ENCODE data around the gene ARAP2. TPM values are rescaled to one million over a fixed set of nuclear protein-coding genes. Genes with fewer than 3 reads are reported as not detected.

The ARAP2 gene
- total and polyA plus RNA-seq, 2 experiments from 2014 or later: 0.92 to 4.8 TPM

GRCh38 chr4:36237366-36238313 is 6.7 kb downstream of the ARAP2 start:
- H3F3A ChIP-seq (replicated peaks; ENCODE audit: low read depth): no peaks in the 10 kb centered on the region
- H3K4me3 ChIP-seq: no peak overlapping the region
- Mint-ChIP-seq H3K9me3 (no peaks in the 10 kb centered on the region), H3K36me3 (ENCODE audit: low read depth) (no peaks in the 10 kb centered on the region), H3K27ac (no peak overlapping the region), H3K4me1 (no peaks in the 10 kb centered on the region), H3K27me3 (ENCODE audit: insufficient read depth, low read depth, poor library complexity) (peaks cover 4% of the 10 kb centered on the region), H3K4me3 (no peak overlapping the region)
- H3K4me1 ChIP-seq (ENCODE audit: insufficient read depth): no peaks in the 10 kb centered on the region
- H3K79me2 ChIP-seq (replicated peaks; ENCODE audit: insufficient read depth): no peaks in the 10 kb centered on the region
- no peak overlapping the region for H3K27ac ChIP-seq (ENCODE audit: low read depth)
- H4K20me1 ChIP-seq (replicated peaks; ENCODE audit: insufficient read depth): no peaks in the 10 kb centered on the region
- no peak overlapping the region for H3K4me2 ChIP-seq
- no peaks in the 10 kb centered on the region for H3K9me2 ChIP-seq (ENCODE audit: insufficient read depth)
- TF ChIP-seq POLR2AphosphoS5 (IDR thresholded peaks at IDR 0.05; ENCODE audit: low read depth): no peak
- TF ChIP-seq, protein P1, sequence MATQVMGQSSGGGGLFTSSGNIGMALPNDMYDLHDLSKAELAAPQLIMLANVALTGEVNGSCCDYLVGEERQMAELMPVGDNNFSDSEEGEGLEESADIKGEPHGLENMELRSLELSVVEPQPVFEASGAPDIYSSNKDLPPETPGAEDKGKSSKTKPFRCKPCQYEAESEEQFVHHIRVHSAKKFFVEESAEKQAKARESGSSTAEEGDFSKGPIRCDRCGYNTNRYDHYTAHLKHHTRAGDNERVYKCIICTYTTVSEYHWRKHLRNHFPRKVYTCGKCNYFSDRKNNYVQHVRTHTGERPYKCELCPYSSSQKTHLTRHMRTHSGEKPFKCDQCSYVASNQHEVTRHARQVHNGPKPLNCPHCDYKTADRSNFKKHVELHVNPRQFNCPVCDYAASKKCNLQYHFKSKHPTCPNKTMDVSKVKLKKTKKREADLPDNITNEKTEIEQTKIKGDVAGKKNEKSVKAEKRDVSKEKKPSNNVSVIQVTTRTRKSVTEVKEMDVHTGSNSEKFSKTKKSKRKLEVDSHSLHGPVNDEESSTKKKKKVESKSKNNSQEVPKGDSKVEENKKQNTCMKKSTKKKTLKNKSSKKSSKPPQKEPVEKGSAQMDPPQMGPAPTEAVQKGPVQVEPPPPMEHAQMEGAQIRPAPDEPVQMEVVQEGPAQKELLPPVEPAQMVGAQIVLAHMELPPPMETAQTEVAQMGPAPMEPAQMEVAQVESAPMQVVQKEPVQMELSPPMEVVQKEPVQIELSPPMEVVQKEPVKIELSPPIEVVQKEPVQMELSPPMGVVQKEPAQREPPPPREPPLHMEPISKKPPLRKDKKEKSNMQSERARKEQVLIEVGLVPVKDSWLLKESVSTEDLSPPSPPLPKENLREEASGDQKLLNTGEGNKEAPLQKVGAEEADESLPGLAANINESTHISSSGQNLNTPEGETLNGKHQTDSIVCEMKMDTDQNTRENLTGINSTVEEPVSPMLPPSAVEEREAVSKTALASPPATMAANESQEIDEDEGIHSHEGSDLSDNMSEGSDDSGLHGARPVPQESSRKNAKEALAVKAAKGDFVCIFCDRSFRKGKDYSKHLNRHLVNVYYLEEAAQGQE (IDR thresholded peaks at IDR 0.05; ENCODE audit: unreplicated experiment): no peak
- TF ChIP-seq, protein P2, sequence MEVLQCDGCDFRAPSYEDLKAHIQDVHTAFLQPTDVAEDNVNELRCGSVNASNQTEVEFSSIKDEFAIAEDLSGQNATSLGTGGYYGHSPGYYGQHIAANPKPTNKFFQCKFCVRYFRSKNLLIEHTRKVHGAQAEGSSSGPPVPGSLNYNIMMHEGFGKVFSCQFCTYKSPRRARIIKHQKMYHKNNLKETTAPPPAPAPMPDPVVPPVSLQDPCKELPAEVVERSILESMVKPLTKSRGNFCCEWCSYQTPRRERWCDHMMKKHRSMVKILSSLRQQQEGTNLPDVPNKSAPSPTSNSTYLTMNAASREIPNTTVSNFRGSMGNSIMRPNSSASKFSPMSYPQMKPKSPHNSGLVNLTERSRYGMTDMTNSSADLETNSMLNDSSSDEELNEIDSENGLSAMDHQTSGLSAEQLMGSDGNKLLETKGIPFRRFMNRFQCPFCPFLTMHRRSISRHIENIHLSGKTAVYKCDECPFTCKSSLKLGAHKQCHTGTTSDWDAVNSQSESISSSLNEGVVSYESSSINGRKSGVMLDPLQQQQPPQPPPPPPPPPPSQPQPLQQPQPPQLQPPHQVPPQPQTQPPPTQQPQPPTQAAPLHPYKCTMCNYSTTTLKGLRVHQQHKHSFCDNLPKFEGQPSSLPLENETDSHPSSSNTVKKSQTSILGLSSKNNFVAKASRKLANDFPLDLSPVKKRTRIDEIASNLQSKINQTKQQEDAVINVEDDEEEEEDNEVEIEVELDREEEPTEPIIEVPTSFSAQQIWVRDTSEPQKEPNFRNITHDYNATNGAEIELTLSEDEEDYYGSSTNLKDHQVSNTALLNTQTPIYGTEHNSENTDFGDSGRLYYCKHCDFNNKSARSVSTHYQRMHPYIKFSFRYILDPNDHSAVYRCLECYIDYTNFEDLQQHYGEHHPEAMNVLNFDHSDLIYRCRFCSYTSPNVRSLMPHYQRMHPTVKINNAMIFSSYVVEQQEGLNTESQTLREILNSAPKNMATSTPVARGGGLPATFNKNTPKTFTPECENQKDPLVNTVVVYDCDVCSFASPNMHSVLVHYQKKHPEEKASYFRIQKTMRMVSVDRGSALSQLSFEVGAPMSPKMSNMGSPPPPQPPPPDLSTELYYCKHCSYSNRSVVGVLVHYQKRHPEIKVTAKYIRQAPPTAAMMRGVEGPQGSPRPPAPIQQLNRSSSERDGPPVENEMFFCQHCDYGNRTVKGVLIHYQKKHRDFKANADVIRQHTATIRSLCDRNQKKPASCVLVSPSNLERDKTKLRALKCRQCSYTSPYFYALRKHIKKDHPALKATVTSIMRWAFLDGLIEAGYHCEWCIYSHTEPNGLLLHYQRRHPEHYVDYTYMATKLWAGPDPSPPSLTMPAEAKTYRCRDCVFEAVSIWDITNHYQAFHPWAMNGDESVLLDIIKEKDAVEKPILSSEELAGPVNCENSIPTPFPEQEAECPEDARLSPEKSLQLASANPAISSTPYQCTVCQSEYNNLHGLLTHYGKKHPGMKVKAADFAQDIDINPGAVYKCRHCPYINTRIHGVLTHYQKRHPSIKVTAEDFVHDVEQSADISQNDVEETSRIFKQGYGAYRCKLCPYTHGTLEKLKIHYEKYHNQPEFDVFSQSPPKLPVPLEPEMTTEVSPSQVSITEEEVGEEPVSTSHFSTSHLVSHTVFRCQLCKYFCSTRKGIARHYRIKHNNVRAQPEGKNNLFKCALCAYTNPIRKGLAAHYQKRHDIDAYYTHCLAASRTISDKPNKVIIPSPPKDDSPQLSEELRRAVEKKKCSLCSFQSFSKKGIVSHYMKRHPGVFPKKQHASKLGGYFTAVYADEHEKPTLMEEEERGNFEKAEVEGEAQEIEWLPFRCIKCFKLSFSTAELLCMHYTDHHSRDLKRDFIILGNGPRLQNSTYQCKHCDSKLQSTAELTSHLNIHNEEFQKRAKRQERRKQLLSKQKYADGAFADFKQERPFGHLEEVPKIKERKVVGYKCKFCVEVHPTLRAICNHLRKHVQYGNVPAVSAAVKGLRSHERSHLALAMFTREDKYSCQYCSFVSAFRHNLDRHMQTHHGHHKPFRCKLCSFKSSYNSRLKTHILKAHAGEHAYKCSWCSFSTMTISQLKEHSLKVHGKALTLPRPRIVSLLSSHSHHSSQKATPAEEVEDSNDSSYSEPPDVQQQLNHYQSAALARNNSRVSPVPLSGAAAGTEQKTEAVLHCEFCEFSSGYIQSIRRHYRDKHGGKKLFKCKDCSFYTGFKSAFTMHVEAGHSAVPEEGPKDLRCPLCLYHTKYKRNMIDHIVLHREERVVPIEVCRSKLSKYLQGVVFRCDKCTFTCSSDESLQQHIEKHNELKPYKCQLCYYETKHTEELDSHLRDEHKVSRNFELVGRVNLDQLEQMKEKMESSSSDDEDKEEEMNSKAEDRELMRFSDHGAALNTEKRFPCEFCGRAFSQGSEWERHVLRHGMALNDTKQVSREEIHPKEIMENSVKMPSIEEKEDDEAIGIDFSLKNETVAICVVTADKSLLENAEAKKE (CRISPR knock-in tag; IDR thresholded peaks at IDR 0.05): no peak
- TF ChIP-seq JUNB (IDR thresholded peaks at IDR 0.05; ENCODE audit: unreplicated experiment): no peak
- no peak for TF ChIP-seq NANOG (IDR thresholded peaks at IDR 0.05; ENCODE audit: borderline replicate concordance)
- no peak for TF ChIP-seq EZH2phosphoT487 (IDR thresholded peaks at IDR 0.05; ENCODE audit: unreplicated experiment)
- no peak for TF ChIP-seq STAT1 (IDR thresholded peaks at IDR 0.05; ENCODE audit: unreplicated experiment)
- TF ChIP-seq CREB1 (CRISPR knock-in tag; IDR thresholded peaks at IDR 0.05; ENCODE audit: low read depth): no peak
- no peak for TF ChIP-seq EZH2 (IDR thresholded peaks at IDR 0.05; ENCODE audit: low read depth, unreplicated experiment)
- TF ChIP-seq, protein P3, sequence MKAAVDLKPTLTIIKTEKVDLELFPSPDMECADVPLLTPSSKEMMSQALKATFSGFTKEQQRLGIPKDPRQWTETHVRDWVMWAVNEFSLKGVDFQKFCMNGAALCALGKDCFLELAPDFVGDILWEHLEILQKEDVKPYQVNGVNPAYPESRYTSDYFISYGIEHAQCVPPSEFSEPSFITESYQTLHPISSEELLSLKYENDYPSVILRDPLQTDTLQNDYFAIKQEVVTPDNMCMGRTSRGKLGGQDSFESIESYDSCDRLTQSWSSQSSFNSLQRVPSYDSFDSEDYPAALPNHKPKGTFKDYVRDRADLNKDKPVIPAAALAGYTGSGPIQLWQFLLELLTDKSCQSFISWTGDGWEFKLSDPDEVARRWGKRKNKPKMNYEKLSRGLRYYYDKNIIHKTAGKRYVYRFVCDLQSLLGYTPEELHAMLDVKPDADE (IDR thresholded peaks at IDR 0.05): no peak
- no peak for TF ChIP-seq ZNF331 (CRISPR knock-in tag; IDR thresholded peaks at IDR 0.05; ENCODE audit: low read depth)
- TF ChIP-seq ZNF114 (CRISPR knock-in tag; IDR thresholded peaks at IDR 0.05): no peak
- TF ChIP-seq, protein P4, sequence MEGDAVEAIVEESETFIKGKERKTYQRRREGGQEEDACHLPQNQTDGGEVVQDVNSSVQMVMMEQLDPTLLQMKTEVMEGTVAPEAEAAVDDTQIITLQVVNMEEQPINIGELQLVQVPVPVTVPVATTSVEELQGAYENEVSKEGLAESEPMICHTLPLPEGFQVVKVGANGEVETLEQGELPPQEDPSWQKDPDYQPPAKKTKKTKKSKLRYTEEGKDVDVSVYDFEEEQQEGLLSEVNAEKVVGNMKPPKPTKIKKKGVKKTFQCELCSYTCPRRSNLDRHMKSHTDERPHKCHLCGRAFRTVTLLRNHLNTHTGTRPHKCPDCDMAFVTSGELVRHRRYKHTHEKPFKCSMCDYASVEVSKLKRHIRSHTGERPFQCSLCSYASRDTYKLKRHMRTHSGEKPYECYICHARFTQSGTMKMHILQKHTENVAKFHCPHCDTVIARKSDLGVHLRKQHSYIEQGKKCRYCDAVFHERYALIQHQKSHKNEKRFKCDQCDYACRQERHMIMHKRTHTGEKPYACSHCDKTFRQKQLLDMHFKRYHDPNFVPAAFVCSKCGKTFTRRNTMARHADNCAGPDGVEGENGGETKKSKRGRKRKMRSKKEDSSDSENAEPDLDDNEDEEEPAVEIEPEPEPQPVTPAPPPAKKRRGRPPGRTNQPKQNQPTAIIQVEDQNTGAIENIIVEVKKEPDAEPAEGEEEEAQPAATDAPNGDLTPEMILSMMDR (conservative IDR thresholded peaks at IDR 0.05; ENCODE audit: low read depth in 2 of 2): no peak
- ATAC-seq: no peak
- no peak overlapping the region for H2AFZ ChIP-seq
- no peak for DNase-seq (ENCODE audit: low spot score)
- no peaks in the 10 kb centered on the region for H3K36me3 ChIP-seq (ENCODE audit: insufficient read depth)
- H3K27me3 ChIP-seq (ENCODE audit: insufficient read depth): peaks cover 13% of the 10 kb centered on the region

Data from GM23338 (cell line).